HG03457 (cell line): ENCODE data around the gene RAB10.
"Not testable (repeated sequence)": the region's sequence is repeated elsewhere in the genome, so short reads cannot be mapped to it uniquely, and the experiment has no call there.

Experiments used
- ATAC-seq: cut with Tn5 transposase; IDR thresholded peaks from one replicate; pipeline ENCODE4 v1.9.1; 2021; ENCODE audit warnings: moderate number of reproducible peaks; ENCODE audit not compliant: unreplicated experiment

RAB10 gene

DNA sequence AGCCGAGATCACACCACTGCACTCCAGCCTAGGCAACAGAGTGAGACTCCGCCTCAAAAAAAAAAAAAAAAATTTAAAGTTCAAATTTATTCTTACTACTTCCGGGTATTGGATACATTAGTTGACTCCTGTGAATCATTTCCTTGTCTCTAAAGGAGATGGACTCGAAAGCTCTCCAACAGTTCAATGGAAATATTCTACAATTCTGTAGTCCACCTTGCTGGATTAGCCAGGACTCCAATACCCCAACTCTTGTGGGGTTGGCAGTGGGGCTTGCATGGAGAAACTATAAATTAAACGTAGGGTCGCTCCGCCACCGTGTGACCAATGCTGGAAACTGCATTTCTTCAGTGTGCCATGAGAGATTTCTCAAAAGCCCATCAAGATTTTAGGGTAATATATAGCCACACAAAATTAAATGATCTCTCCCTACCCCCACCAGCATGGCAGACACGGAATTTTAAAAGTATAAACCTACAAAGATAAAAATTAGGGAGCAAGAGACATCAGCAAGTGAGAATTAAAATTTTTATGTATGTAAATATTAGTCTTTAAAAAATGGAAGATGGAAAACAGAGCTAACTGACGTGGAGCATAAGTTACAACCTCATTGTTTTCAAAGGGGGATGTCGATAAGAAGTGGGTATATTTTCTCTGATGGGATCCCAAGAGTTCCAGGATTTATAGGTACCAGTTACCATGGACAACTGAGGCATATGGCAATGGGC lies 111.2 kb downstream of the RAB10 start:
- no peak for ATAC-seq

GRCh38 chr2:26148501-26148900 lies 114.6 kb downstream of the RAB10 start:
- ATAC-seq: no peak

GRCh38 chr2:26150243-26150642 lies 116.4 kb downstream of the RAB10 start:
- no peak for ATAC-seq

GRCh38 chr2:26157580-26157979 lies 123.7 kb downstream of the RAB10 start:
- ATAC-seq: no peak

DNA sequence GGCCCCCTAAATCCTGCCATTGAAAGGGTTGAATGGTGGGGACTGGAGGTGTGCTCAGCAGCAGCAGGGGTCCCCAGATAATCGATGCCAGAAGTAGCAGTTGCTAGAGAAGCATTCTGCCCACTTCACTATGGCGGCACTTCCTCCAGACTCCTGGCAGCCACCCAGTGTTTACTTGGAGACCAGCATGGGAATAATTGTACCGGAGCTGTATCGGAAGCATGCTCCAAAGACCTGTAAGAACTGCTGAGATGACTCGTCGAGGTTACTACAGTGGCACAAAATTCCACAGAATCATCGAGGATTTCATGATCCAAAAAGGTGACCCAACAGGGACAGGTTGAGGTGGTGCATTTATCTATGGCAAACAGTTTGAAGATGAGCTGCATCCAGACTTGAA lies 128.0 kb downstream of the RAB10 start:
- no peak for ATAC-seq

GRCh38 chr2:26162963-26163362 lies 129.1 kb downstream of the RAB10 start:
- no peak for ATAC-seq

DNA sequence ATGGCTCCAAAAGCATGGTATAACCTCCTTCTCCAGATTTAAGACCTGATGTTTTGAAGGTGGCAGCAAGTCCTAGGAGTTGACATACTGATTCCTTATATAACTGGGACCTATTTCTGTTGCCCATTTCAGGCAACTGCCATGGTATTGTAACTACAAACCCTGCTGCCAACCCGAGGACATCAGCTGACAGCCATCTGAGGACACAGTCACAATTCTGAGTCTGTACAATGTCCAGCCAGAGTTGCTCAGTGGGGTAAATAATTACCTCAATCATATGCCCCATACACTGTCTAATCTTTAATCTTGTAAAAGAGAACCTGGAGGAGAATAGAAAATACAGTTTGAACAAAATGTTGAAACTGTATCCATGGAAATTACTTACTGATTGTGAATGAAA lies 130.3 kb downstream of the RAB10 start:
- no peak for ATAC-seq

DNA sequence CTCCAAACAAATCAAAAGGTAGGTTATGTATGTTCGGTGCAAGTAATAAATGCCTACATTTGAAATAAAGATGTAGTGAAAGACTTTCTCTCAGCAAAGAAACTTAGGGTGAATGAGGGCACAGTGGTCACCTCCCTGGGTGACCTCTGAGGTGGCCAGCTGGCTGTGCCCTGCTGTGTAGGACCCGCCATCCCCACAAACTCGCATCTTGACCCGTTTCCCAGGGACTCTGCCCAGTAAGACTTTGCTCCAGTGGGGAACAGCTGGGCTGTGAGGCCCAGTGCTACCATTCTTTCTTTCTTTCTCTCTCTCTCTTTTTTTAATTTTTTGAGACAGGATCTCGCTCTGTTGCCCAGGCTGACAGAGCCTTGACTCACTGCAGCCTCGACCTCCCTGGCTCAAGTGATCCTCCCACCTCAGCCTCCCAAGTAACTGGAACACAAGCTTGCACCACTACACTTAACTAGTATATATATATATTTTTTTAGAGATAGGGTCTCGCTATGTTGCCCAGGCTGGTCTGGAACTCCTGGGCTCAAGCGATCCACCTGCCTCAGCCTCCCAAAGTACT lies 130.8 kb downstream of the RAB10 start:
- ATAC-seq: no peak

- no peak for ATAC-seq
Observed at GRCh38 chr2:26165403-26165802, 131.5 kb downstream of the RAB10 start.

GRCh38 chr2:26166541-26166940 lies 132.7 kb downstream of the RAB10 start:
- ATAC-seq: not testable (repeated sequence)

- ATAC-seq: no peak
Observed at GRCh38 chr2:26168785-26169184, 134.9 kb downstream of the RAB10 start.

DNA sequence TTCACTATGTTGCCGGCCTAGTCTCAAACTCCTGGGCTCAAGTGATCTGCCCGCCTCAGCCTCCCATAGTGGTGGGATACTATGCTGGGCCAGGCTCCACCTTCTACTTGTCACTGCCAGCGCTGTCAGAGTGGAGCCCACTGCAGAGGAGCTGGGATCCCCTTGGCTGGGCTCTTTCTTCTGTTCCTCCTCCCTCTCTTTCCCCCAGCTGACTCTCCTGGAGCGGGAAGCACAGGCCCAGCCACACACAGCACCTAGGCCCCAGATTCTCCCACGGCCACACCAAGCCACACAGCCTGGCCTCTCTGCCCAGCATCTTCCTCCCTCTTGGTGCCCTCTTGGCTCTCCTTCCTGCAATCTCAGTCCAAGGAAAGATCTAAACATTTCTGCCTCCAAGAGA lies 135.3 kb downstream of the RAB10 start:
- no peak for ATAC-seq

DNA sequence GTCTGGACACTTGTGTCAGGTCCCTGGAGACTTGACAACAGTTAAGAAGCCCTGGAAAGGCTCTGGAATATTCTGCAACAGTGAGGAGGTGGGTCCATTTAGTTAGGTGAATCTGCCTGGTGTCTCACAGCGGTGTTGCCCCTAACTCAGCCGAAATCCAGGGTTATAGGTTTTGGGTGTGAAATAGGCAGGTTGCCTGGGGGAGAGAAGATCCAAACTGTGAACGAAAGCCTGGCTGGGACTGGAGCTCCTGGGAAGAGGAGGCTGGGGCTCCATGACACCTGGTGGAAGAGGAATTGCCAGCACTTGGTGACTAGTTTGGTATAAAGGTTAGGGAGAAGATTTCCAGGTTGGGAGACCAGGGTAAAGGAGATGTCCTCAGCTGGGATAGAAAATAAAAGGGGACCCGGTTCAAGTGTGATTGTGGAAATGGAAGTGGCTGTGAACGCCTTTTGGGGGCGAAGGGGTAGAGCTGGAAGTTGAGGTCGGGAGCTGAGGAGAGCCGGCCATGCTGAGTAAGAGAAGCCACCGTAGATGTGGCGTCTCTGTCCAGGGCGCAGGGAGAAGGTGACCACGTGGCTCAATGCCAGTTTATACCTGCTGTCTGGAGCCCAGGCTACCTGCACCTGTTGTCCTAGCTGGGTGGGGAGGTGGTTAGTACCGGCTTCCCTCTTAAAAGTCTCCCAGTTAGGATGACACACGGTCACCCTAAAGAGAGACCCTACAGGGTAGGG lies 136.0 kb downstream of the RAB10 start:
- no peak for ATAC-seq

GRCh38 chr2:26170795-26171194 lies 136.9 kb downstream of the RAB10 start:
- no peak for ATAC-seq

DNA sequence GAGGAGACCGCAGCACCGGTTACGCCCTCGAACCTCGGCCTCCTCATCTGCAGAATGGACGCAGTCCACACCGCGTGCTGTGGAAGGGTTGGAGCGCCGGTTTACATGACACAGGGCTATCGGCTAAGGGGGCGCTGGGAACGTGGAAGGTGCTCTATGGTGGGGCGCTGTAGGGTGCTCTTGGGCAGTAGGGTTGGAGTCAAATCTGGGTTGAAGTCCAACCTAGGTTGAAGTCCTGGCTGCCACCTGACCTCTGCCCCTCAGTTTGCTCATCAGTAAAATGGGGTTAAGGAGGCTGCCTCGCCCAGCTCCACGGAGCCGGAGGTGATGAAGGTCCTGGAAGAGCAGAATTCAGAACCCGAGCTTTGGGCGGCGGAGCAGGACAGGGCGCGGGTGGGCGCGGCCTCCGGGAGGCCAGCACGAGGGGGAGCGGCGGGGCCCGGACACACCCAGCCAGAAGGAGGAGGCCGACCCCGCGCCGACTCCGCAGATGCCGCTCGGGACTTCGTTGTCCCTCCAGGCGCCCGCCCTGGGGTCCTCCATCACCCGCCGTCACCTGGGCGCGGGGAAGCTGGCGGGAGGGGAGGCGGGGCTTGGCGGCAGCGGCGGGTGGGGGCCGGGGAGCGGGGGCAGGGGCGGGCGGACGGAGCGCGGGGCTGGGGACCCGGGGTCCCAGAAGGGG lies 138.4 kb downstream of the RAB10 start:
- ATAC-seq: no peak

- no peak for ATAC-seq
Observed at GRCh38 chr2:26172871-26173775, 139.2 kb downstream of the RAB10 start, which contains the start of gene GAREM2. Gene GAREM2 (plus strand): TSS chr2:26173088. CDS start chr2:26173221, 133 bp downstream.

GRCh38 chr2:26173776-26174482 lies 140.0 kb downstream of the RAB10 start:
- no peak for ATAC-seq

DNA sequence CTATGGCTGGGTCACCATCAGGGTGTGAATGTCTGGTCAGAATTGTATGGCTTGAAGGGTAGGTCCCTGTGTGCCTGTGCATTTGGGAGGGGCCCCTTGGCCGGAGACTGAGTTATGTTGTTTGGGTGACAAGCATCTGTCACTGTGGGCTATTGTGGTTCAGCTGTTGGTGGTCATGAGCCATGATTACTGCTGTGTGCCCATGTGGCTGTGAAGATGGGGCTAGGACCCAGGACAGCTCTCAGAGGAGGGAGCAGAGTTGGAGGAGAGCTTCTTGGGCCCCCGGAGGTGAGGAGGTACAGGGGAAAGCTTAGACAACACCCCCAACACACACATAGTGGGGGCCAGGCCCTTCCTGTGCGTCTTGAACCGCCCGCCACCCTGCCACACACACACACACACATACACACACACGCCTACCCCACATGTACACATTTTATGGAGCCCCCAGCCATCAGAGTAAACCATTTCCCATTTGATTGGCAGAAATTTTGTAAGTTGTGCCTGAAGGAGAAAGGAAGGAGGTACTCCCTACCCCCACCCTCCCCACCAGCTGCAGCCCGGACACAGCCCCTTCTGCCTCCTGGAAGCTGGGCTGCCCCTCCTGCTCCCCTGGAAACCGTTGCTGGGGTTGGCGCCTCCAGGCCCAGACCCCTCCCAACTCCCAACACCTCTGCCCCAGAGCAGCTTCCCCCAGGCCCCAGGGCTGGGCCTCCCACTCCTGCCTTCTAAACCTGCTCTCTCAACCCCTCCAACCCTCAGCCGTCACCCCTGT lies 141.0 kb downstream of the RAB10 start:
- no peak for ATAC-seq
